ENCODE results near the gene SPDEF. TPM values are rescaled to one million over a fixed set of nuclear protein-coding genes. Genes with fewer than 3 reads are reported as not detected.

SPDEF gene
- total and polyA plus RNA-seq, 10 of the 15 experiments (the other 5 are each of a cell fraction or from before 2014, with no cell fraction given): not detected

DNA sequence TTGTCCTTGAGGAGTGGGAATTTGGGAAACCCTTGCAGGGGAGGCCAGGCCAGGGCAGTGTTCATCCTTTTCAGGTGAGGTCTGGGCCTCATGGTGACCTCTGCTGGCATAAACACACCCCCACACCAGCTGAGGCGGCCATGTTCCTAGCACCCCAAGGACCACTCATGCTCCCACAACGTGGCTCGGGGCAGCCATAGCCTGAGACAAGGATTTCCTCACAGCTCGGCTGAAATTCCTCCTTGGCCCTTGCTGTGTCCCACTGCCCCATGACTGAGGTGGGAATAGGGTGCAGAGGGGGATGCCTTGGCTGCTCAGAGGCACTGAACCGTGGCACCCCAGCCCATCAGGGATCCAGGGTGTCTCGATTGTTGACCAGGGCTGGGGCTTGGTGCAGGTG is 27.3 kb upstream of the SPDEF start (continued):
- TF ChIP-seq, protein P1, sequence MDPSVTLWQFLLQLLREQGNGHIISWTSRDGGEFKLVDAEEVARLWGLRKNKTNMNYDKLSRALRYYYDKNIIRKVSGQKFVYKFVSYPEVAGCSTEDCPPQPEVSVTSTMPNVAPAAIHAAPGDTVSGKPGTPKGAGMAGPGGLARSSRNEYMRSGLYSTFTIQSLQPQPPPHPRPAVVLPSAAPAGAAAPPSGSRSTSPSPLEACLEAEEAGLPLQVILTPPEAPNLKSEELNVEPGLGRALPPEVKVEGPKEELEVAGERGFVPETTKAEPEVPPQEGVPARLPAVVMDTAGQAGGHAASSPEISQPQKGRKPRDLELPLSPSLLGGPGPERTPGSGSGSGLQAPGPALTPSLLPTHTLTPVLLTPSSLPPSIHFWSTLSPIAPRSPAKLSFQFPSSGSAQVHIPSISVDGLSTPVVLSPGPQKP (IDR thresholded peaks at IDR 0.05; ENCODE audit: low read depth, low read length): no peak
- TF ChIP-seq STAT3 (IDR thresholded peaks at IDR 0.05; ENCODE audit: low read depth, low read length): no peak
- TF ChIP-seq HDAC6 (IDR thresholded peaks at IDR 0.05; ENCODE audit: unreplicated experiment): no peak
- TF ChIP-seq, protein P2, sequence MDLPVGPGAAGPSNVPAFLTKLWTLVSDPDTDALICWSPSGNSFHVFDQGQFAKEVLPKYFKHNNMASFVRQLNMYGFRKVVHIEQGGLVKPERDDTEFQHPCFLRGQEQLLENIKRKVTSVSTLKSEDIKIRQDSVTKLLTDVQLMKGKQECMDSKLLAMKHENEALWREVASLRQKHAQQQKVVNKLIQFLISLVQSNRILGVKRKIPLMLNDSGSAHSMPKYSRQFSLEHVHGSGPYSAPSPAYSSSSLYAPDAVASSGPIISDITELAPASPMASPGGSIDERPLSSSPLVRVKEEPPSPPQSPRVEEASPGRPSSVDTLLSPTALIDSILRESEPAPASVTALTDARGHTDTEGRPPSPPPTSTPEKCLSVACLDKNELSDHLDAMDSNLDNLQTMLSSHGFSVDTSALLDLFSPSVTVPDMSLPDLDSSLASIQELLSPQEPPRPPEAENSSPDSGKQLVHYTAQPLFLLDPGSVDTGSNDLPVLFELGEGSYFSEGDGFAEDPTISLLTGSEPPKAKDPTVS (IDR thresholded peaks at IDR 0.05; ENCODE audit: low read depth, low read length): no peak
- no peak for TF ChIP-seq SUZ12 (IDR thresholded peaks at IDR 0.05; ENCODE audit: unreplicated experiment)
- TF ChIP-seq, protein P3, sequence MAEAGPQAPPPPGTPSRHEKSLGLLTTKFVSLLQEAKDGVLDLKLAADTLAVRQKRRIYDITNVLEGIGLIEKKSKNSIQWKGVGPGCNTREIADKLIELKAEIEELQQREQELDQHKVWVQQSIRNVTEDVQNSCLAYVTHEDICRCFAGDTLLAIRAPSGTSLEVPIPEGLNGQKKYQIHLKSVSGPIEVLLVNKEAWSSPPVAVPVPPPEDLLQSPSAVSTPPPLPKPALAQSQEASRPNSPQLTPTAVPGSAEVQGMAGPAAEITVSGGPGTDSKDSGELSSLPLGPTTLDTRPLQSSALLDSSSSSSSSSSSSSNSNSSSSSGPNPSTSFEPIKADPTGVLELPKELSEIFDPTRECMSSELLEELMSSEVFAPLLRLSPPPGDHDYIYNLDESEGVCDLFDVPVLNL (IDR thresholded peaks at IDR 0.05; ENCODE audit: low read depth, low read length): no peak
- TF ChIP-seq RUNX3 (IDR thresholded peaks at IDR 0.05; ENCODE audit: low read length): no peak
- no peak for TF ChIP-seq TCF3 (IDR thresholded peaks at IDR 0.05; ENCODE audit: borderline replicate concordance, insufficient read depth, low read depth, low read length)
- no peak for TF ChIP-seq CEBPB (IDR thresholded peaks at IDR 0.05; ENCODE audit: borderline replicate concordance in 1 of 2, low read depth in 2 of 2, low read length in 2 of 2)
- no peak for TF ChIP-seq MYC (IDR thresholded peaks at IDR 0.05; ENCODE audit: insufficient read depth, insufficient read length, insufficient replicate concordance, low read length, severe bottlenecking)

All from GM12878 (cell line).